SJCRH30 (cell line): ENCODE results near the gene NOTUM. TPM values are rescaled to one million over a fixed set of nuclear protein-coding genes. Genes with fewer than 3 reads are reported as not detected.
A peak's percentile ranks its signal among the peaks of the same experiment; 100 is the strongest.
"Not testable (repeated sequence)": the region's sequence is repeated elsewhere in the genome, so short reads cannot be mapped to it uniquely, and the experiment has no call there.

Experiments
- DNase-seq, 2 experiments: peaks; one replicate each; pipeline ENCODE4 v3.0.0-alpha.2; 2015 to 2020
- H3K27ac ChIP-seq: fragments of 250-450 bp; sonication (Bioruptor Pico); 2 replicates; pipeline ENCODE4 v1.5.1; 2020; ENCODE audit warnings: mild to moderate bottlenecking, moderate library complexity
- H3K27me3 ChIP-seq: fragments of 250-450 bp; sonication (Bioruptor Pico); 2 replicates; pipeline ENCODE4 v1.5.1; 2020; ENCODE audit warnings: mild to moderate bottlenecking, moderate library complexity
- H3K36me3 ChIP-seq: fragments of 250-450 bp; sonication (Bioruptor Pico); 2 replicates; pipeline ENCODE4 v1.5.1; 2020; ENCODE audit warnings: mild to moderate bottlenecking, moderate library complexity
- H3K4me1 ChIP-seq: fragments of 250-450 bp; sonication (Bioruptor Pico); 2 replicates; pipeline ENCODE4 v1.5.1; 2020; ENCODE audit warnings: mild to moderate bottlenecking, moderate library complexity
- H3K4me3 ChIP-seq: fragments of 250-450 bp; sonication (Bioruptor Pico); 2 replicates; pipeline ENCODE4 v1.5.1; 2020; ENCODE audit warnings: mild to moderate bottlenecking, moderate library complexity
- H3K9me3 ChIP-seq: fragments of 250-450 bp; sonication (Bioruptor Pico); replicated peaks from 2 replicates; pipeline ENCODE4 v1.5.1; 2020; ENCODE audit warnings: mild to moderate bottlenecking, moderate library complexity
- total RNA-seq: library from RNA; depleted of rRNA; stranded (reverse); fragments of >200 nt; shearing (Covaris generic); gene quantifications from 2 replicates; pipeline ENCODE4 v1.2.3, GENCODE V29; 2014

The NOTUM gene
- total RNA-seq, 1 experiment from 2014 or later, result 3.3 TPM

DNA sequence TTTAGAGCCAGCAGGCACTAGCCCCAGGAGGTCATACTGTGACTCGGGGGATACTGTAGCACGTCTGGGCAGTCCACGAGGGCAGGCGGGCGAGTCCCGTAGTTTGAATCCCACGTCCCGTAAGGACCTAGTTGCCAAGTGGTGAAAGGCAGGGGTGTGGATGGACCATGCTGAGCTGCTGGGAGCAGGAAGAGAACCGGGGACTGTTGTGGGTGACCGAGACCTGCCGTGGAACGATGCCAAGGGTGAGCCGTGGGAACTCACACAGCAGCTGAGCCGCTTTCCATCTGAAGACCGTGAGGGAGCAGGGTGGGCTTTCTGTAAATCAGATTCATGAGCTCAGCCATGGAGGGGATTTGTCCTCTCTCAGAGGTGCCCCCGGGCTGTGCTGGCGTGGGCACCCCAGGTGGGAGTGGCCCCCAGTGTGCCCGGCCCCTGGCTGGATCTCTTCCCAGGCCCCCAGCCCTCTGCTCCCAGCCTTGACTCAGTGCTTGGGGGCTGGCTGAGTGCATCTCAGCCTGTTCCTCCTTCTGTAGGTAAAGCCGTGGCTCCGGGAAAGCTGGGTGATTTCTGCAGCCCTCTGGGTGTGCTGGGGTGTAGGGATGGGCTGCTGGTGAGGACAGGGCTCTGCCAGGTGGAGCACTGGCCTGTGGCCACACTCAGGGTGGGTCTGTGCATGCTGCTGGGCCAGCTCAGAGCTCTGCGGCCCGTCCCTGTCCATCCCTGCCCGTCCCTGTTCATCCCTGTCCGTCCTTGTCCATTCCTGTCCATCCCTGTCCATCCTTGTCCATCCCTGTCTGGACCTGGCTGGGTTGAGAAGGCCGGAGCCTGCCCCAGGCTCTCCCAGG lies 30.1 kb upstream of the NOTUM start:
- Histone ChIP-seq H3K36me3 (peaks cover 4% of the 10 kb centered on the region; the same call in 1 of the 2 replicates), H3K4me1 (peaks cover 32% of the 10 kb centered on the region), H3K27me3 (no peaks in the 10 kb centered on the region), H3K9me3 (no peaks in the 10 kb centered on the region), H3K4me3 (no peak overlapping the region), H3K27ac (peak overlapping the region; percentile 1; the same call in 1 of the 2 replicates)
- peak in 1 of 2 experiments; percentile 36 for DNase-seq

DNA sequence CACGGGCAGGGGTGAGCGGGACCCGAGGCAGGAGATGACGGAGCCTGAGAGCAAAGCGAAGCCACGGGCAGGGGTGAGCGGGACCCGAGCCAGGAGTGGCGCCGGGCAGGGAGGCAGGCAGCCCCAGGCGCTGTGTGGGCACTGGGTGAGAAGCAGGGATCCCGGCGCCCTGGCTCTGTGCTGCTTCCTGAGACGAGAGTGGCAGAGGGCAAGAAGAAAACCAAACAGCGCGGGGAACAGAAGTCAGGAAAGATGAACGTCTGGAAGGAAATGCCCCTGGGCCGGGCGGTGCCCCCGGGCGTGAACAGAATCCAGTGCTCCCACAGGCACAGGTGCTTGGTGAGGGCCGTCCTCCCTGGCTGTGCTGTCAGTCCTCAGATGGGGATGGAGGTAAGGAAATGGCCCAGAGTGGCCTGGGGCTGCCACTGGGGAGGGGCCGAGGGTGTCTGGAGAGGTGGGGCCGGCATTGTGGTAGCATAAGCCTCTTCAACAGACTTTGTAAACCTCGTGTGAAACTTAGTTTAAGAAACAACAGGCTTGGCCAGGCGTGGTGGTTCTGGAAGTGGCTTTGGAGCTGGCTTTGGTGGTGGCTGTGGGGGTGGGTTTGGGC lies 26.3 kb upstream of the NOTUM start:
- H3K27me3 ChIP-seq, result no peaks in the 10 kb centered on the region
- no peak overlapping the region for H3K27ac ChIP-seq
- no peak overlapping the region for H3K4me3 ChIP-seq
- H3K4me1 ChIP-seq, result peaks cover 14% of the 10 kb centered on the region
- peaks cover 24% of the 10 kb centered on the region for H3K36me3 ChIP-seq
- DNase-seq, result no peak
- no peaks in the 10 kb centered on the region for H3K9me3 ChIP-seq

DNA sequence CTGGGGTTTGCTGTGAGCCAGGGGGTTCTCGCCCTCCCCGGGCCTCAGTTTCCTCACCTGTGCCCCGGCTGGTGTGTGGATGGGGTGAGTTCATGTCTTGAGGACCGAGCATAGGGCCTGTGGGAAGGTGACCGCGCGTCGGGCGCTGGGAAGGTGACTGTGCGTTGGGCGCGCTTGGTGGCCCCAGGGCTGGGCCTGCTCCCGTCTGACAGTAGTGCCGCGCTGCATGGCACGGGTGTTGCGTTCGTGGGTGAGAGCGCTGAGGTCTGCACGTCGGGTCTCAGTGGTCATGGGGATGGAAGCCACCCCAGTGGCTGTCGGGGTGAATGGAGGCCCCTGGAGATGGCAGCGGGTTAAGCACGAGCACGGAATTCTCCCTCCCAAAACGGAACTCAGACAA lies 25.6 kb upstream of the NOTUM start:
- no peaks in the 10 kb centered on the region for H3K27me3 ChIP-seq
- peaks cover 24% of the 10 kb centered on the region for H3K36me3 ChIP-seq
- peaks cover 11% of the 10 kb centered on the region; the same call in 1 of the 2 replicates for H3K4me1 ChIP-seq
- H3K27ac ChIP-seq, result no peak overlapping the region
- no peaks in the 10 kb centered on the region for H3K9me3 ChIP-seq
- no peak for DNase-seq
- H3K4me3 ChIP-seq, result no peak overlapping the region

DNA sequence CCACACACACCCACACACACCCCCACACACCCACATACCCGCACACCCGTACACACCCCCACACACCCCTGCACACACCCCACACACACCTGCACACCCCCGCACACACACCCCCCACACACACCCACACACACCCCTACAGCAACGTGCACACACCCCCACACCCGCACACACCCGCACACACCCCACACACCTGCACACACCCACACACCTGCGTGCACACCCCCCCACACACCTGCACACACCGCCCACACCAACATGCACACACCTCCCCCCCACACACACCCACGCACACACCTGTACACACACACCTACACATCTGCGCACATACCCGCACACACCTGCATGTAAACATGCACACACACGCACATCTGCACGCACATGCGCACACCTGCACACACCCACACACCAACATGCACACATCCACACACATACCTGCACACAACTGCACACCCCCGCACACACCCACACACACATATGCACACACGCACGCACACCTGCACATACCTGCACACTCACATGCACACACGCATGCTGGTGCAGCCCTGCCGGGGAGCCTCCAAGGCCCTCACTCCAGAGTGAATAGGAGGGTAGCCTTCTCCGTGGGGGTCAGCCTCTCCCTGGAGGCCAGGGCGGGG lies 23.9 kb upstream of the NOTUM start:
- H3K4me1 ChIP-seq, result 0 out of 2 replicates have a peak, but pooled peaks cover 6% of the 10 kb centered on the region
- H3K9me3 ChIP-seq, result no peaks in the 10 kb centered on the region
- no peak overlapping the region for H3K4me3 ChIP-seq
- no peak overlapping the region for H3K27ac ChIP-seq
- DNase-seq, result no peak
- no peaks in the 10 kb centered on the region for H3K27me3 ChIP-seq
- H3K36me3 ChIP-seq, result peaks cover 24% of the 10 kb centered on the region

DNA sequence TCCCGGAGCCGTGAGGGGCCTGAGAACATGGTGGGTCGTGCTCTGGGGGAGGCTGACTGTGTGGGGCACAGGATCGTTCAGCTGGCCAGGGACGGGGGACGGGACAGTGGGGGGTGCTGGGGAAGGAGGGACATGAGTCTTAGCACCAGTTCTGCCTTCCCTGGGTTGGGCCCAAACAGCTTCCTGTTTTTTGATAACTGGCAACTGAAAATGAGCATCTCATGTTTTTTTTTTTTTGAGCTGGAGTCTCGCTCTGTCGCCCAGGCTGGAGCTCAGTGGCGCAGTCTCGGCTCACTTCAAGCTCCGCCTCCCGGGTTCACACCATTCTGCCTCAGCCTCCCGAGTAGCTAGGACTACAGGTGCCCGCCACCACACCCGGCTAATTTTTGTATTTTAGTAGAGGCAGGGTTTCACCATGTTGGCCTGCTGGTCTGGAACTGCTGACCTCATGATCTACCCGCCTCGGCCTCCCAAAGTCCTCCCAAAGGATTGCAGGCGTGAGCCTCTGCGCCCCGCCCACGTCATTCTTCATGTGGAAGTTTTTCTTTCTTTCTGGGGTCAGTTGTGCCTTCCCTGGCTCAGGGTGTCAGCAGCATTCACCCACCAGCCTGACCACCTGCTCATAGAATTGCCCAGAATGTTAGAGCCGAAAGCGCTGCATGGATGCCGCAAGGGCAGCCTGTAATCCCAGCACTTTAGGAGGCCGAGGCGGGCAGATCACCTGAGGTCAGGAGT lies 22.8 kb upstream of the NOTUM start:
- Histone ChIP-seq H3K9me3 (no peaks in the 10 kb centered on the region), H3K36me3 (peaks cover 24% of the 10 kb centered on the region), H3K27ac (no peak overlapping the region), H3K27me3 (no peaks in the 10 kb centered on the region), H3K4me1 (0 out of 2 replicates have a peak, but pooled peaks cover 5% of the 10 kb centered on the region), H3K4me3 (no peak overlapping the region)
- DNase-seq, result no peak

DNA sequence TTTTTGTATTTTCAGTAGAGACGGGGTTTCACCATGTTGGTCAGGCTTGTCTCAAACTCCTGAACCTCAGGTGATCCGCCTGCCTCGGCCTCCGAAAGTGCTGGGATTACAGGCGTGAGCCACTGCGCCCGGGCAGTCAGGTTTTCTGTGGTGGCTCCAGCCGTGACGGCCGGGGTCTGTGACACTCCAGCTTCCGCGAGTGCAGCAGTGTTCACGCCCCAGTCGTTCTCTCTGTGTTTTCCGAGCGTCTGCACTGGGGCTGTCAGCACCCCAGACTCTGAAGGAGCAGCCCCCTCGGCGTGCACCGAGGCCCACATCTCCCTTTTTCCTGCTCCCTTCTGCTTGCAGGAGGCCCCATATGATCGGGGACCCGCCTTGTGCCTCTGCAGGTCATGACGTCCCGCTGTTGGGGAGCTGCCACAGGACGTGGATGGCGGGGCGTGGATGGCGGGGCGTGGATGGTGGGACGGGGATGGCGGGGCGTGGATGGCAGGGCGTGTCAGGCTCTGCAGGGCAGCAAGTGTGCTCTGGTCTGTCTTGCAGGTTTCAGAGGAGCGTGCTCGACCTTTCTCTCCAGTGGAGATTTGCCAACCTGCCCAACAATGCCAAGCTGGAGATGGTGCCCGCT lies 22.1 kb upstream of the NOTUM start:
- Histone ChIP-seq H3K27ac (no peak overlapping the region), H3K9me3 (no peaks in the 10 kb centered on the region), H3K36me3 (peaks cover 24% of the 10 kb centered on the region), H3K27me3 (no peaks in the 10 kb centered on the region), H3K4me3 (no peak overlapping the region), H3K4me1 (0 out of 2 replicates have a peak, but pooled peaks cover 3% of the 10 kb centered on the region)
- DNase-seq, result no peak

DNA sequence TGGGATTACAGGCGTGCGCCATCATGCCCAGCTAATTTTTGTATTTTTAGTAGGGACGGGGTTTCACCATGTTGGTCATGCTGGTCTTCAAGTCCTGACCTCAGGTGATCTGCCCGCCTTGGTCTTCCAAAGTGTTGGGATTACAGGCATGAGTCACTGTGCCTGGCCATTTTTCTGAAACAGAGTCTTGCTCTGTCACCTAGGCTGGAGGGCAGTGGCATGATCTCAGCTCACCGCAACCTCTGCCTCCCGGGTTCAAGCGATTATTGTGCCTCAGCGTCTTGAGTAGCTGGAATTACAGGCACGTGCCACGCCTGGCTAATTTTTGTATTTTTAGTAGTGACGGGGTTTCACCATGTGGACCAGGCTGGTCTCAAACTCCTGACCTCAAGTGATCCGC lies 20.5 kb upstream of the NOTUM start:
- not testable (repeated sequence) for H3K27me3 ChIP-seq, H3K4me1 ChIP-seq, H3K4me3 ChIP-seq, H3K27ac ChIP-seq, H3K9me3 ChIP-seq, DNase-seq
- peaks cover 24% of the 10 kb centered on the region for H3K36me3 ChIP-seq

DNA sequence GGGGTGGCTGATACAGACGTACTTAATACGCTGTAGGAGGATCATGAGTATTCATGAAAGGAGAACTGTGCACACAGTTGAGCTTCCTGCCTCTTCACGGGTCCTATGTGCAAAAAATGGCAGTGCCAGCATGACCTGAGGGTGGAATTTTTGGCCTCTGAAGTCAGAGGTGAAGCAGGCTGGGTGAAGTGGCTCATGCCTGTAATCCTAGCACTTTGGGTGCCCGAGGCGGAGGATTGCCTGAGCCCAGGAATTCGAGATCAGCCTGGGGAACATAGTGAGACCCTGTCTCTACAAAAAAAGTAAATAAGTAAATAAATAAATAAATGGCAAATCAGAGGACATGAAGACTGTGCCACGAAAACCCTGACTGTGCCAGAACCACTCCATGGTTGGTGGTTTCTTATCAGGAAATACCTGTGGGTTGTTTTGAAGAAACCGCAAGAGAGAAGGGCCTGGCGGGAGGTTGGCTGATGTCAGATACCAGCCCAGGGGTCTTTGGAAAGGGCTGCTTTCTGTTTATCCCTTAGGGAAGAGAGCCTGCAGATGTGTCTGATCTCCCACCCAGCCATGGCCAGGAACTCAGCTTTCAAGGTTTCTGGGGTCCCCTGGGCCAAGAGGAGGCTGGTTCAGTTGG lies 19.8 kb upstream of the NOTUM start:
- Histone ChIP-seq H3K4me1 (peaks cover 12% of the 10 kb centered on the region), H3K4me3 (no peak overlapping the region), H3K27ac (no peak overlapping the region), H3K9me3 (no peaks in the 10 kb centered on the region), H3K27me3 (no peaks in the 10 kb centered on the region), H3K36me3 (peaks cover 17% of the 10 kb centered on the region)
- no peak for DNase-seq

DNA sequence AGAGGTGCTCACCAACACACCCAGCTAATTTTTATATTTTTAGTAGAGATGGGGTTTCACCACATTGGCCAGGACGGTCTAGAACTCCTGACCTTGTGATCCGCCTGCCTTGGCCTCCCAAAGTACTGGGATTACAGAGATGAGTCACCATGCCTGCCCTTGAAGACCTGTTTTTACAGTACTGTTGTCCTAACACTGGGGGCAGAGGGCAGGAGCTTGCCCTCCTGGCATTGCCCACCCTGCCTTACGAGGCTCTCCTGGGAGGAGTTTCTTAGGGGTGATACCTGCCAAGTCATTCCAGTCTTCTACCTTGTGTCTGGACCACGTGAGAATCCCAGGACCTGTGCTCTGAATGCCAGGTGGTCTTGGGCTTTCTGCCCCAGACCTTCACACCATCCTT lies 19.1 kb upstream of the NOTUM start:
- H3K4me1 ChIP-seq, result peaks cover 12% of the 10 kb centered on the region
- no peak overlapping the region for H3K4me3 ChIP-seq
- H3K9me3 ChIP-seq, result no peaks in the 10 kb centered on the region
- no peak for DNase-seq
- H3K27me3 ChIP-seq, result no peaks in the 10 kb centered on the region
- H3K36me3 ChIP-seq, result peaks cover 10% of the 10 kb centered on the region
- H3K27ac ChIP-seq, result no peak overlapping the region

DNA sequence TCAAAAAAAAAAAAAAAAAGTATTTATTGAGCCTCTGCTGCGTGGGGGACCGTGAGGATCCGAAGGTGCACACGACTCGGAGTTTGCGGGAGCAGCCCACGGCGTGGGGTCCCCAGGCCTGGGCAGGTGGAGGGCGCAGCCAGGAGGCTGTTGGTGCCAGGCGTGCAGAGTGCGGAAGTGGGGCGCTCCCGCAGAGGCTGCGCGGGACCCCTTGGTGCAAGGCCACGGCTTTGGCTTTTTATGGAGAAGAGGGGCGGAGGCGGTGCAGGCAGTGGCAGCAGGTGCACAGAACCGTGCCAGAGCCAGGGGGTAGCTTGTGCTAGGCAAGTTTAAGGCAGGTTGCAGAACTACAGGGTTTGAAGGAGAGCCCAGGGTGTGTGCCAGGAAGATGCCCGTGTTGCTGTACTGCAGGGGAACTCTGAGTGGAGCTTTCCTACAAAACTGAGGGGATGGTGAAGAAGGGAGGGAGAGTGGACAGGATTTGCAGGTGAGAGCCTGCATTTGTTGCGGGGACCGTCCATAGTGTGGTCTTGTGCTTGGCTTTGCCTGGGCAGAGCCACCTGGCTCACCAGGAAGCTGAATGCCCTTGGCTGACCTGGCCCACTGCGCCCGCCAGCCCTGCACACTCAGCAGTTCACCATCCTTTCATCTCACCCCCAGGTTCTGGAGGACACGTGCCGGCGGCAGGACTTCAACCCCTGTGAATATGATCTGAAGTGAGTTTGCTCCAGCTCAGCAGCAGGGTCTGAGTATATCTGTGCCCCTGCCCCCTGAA lies 17.7 kb upstream of the NOTUM start:
- Histone ChIP-seq H3K27me3 (no peaks in the 10 kb centered on the region), H3K27ac (no peak overlapping the region), H3K4me1 (peaks cover 12% of the 10 kb centered on the region), H3K4me3 (no peak overlapping the region; the same call in 1 of the 2 replicates), H3K9me3 (no peaks in the 10 kb centered on the region), H3K36me3 (no peaks in the 10 kb centered on the region; the same call in 1 of the 2 replicates)
- no peak for DNase-seq

DNA sequence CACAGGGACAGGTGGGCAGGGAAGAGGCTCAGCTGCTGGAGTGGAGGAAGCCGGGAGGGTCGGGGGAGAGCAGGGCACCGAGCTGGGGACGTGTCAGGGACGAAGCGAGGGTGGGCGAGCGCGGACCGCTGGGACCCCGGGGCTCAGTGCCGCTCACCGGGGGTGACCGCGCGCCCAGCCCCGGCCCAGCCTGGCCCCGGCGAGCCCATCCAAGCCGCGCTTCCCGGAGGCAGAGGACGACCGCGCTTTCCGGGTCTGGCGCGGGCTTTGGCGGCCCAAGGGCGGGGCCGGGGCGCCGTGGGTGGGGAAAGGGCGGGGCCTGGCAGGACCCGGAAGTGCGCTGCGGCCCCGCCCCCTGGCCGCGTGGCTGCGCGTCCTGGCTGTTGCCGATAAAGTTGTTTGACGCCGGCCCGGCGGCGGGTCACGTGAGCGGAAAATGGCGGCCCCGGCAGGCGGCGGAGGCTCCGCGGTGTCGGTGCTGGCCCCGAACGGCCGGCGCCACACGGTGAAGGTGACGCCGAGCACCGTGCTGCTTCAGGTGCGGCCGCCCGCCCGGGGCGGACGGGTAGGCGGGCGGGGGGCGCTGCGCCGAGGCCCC lies 16.3 kb upstream of the NOTUM start, which contains the start of gene ASPSCR1:
Gene ASPSCR1, plus strand, starts transcription at position 419 of the 598 bp plus-strand sequence. Its CDS starts 18 bp downstream, at position 437.
- Histone ChIP-seq H3K4me1 (peaks cover 12% of the 10 kb centered on the region), H3K36me3 (no peaks in the 10 kb centered on the region; the same call in 1 of the 2 replicates), H3K9me3 (peaks cover 3% of the 10 kb centered on the region), H3K4me3 (peak within 1 kb of the TSS; percentile 85), H3K27ac (peak within 1 kb of the TSS; percentile 80), H3K27me3 (no peaks in the 10 kb centered on the region)
- peak; percentile 97 to 98 for DNase-seq

DNA sequence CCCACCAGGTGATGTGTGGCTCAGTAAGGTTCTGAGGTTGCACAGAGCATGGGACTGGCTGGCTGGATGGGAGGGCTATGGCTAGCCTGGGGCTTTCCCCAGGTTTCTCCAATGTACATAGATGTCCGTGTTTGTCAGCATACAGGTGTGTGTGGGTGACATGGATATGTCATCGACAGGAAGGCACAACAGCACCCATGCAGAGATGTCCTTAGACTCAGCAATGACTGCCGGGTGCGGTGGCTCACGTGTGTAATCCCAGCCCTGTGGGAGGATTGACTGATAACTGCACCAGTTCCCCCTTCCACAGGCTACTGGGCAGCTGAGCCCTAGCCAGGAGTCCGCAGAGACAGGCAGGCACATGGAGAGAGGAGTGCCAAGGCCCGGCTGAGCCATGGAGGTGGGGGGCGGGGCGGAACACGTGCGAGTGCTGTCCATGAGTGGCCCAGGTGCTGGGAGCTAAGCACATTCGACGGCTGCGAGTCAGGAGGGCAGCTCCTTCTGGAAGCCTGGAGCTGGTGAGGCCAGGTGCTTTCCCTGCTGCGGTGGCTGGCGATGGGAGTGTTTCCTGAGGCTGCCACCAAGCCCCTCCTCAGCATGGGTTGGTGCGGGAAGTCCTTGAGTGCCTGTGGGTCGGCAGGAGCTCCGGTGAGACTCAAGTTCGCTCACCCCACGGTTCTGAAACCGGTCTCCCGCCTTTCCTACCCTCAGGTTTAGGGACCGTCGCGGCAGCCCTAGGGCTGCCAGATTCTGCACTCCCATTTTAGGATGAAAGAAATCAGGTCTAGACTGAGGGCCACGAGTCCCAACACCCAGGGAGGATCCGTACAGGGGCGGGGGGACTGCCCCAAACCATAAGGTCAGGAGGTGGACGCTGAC lies 15.6 kb upstream of the NOTUM start:
- no peaks in the 10 kb centered on the region; the same call in 1 of the 2 replicates for H3K36me3 ChIP-seq
- no peaks in the 10 kb centered on the region for H3K27me3 ChIP-seq
- DNase-seq, result peak; percentile 66 to 68
- peak overlapping the region; percentile 85 for H3K4me3 ChIP-seq
- H3K27ac ChIP-seq, result peak overlapping the region; percentile 80
- peaks cover 3% of the 10 kb centered on the region for H3K9me3 ChIP-seq
- peaks cover 10% of the 10 kb centered on the region for H3K4me1 ChIP-seq
